Thyroid gland (tissue), 4 donors: Measurements from ENCODE around the gene HYAL1.

ENCODE experiments used
- CTCF ChIP-seq, 6 experiments: fragments of 200-600 bp in 3 of 6; fragments of 450-650 bp in 3 of 6; sonication (generic) in 3 of 6; IDR thresholded peaks; one replicate each; pipeline ENCODE4 v1.5.1; 2016 to 2019; ENCODE audit warnings: antibody characterized with exemption in 6 of 6, mild to moderate bottlenecking in 2 of 6, inconsistent platforms in 1 of 6, moderate library complexity in 1 of 6
- POLR2A ChIP-seq, 2 donors: fragments of 450-650 bp; IDR thresholded peaks; one replicate each; pipeline ENCODE4 v1.6.1; 2017; ENCODE audit warnings: antibody characterized with exemption in 2 of 2, mild to moderate bottlenecking in 2 of 2, moderate library complexity in 1 of 2

DNA sequence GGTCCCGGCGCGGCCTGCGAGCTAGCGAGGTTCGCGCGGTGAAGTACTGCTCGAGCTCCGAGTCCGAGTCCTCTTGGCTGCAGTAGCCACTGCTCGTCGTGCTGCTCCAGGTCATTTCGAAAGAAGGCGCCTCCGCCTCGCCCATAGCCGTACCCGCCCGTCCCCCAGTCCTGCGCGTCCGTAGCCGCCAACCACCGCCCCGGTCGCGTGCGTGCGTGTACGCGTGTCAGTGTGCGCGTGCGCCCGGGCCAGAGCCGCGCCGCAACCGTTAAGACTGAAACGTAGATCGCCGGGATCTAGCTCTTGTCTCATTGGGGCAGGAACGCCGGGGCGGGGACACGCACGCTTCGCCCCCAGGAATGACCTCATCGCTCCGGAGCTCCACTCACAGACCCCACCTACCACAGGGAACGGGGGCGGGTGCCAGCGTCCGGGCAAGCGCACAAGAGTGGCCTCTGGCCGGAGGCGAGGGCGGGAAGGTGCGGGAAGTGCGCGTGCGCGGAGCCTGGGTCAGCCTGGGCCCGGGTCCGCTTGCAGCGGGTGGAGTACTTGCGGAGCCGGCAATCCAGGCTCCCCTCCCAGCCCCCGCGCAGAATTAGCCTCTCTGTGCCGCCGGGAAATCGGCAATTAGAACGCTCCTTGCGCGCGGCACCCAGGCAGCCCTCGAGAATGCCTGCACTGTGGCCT is 33.9 kb upstream of the HYAL1 start:
- TF ChIP-seq CTCF (IDR thresholded peaks at IDR 0.05) (no peak), POLR2A (IDR thresholded peaks at IDR 0.05) (peak; percentile 62 to 91)
